Epidermal melanocyte (primary cell): Measurements from ENCODE around the gene ZNF439.
"Not testable (repeated sequence)": the region's sequence is repeated elsewhere in the genome, so short reads cannot be mapped to it uniquely, and the experiment has no call there.

Source experiments
- DNase-seq: peaks from one replicate; pipeline ENCODE4 v3.0.0; 2011; ENCODE audit warnings: low spot score; ENCODE audit not compliant: insufficient read length

ZNF439 gene

GRCh38 chr19:11868188-11868587, 19.7 kb downstream of the ZNF439 start:
- DNase-seq: no peak

DNA sequence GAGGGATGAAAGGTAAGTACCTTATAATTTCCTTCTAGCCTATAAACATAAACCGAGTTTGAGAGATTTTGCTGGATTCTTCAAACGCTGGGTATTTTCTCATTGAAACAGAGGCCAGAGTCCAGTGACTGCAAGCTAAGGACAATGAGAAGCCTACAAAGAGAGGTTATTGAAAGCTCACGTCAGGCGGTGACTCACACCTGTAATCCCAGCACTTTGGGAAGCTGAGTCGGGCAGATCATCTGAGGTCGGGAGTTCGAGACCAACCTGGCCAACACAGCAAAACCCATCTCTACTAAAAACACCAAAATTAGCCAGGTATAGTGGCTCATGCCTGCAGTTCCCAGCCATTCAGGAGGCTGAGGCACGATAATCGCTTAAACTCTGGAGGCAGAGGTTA, 24.1 kb downstream of the ZNF439 start:
- no peak for DNase-seq

- no peak for DNase-seq
Measured at GRCh38 chr19:11873762-11874161, 25.2 kb downstream of the ZNF439 start.

DNA sequence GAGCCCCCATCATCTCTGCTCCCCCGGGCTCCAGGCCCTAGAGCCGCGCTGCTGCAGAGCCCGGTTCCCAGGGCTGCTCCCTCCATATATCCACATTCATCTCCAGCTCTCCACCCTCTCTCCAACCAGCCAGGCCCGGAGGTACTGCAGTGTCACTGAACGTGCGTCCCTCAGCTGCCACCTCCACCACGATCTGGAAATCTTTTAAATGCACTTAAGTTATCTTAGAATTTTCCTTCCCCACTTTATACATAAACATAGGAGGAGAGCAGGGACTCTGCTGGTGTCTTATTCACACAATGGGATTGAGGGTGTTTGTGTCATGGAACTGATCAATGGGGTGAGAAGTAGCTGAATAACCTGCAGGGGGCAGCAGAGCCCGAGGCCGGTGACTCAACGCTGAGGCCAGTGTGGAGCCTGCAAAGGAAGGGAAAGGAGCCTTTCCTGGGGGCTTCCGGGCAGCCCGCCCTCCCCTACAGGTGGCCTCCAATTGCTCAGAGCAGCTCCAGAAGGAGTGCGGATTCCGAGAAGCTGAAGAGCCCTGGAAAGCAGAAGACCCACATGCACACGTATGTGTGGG, 31.3 kb downstream of the ZNF439 start:
- not testable (repeated sequence) for DNase-seq

DNA sequence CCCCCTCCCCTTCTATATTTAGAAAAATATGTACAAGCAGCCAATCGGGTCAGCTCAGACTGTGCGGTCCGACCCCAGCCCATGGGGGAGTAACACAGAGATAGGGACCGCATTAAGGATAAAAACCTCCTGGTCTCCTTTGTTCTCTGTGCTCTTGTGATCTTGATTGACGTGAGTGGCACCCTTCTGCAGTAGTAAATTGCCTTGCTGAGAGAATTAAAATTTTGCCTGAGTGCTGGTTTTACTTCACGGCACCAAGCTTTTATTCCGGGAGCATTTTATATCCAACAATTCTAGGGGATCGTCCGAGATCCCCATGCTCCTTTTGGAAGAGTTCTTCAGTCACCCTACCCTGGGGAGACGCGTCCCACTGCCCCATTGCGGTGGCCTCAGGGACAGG, 32.1 kb downstream of the ZNF439 start:
- DNase-seq: no peak

GRCh38 chr19:11881151-11881800, 32.8 kb downstream of the ZNF439 start:
- peak; percentile 68 for DNase-seq

GRCh38 chr19:11882606-11883005, 34.1 kb downstream of the ZNF439 start:
- no peak for DNase-seq

- no peak for DNase-seq
Measured at GRCh38 chr19:11887234-11887610, 38.7 kb downstream of the ZNF439 start.

DNA sequence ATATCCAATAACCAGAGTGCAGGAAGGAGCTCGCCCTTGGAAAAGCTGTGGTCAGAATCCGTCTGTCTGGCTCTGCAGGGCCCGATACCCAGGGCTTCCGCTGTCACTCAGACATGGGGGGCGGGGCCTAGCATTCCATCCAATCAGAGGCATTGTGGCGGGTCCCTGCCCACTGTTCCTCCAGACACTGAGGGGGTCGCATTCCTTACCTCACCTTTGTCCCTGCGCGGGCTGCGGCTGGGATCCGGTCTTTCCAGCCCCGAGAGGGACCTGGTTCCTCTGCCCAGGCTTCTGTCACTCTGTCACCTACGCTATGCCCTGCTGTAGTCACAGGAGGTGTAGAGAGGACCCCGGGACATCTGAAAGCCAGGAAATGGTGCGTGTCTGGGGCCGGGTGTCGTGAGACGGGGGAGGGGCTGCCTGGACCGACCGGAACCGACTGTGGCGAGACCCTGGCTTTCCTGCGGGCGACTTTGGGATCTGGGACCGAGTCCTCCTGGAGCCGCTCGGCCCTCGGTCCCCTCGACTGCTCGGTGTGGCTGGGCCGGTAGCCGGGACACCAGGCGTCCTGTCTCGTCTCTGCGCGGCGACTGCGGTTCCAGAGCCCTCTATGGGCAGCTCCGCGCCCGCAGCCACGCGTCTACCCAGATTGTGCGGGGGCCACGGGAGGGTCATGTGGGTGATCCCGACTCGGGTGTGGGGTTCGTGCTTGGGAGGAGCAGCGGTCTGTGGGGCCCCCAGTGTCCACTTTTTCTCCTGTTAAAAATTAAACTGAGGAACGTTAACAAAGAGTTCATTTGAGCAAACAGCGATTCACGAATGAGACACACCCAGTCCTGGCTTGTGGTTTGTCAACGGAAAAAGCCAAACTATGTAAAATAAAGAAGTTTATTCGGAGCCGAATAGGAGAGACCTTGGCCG, 39.3 kb downstream of the ZNF439 start, which contains the start of gene ZNF69:
Gene ZNF69, plus strand, starts transcription at position 172 of the 921 bp plus-strand sequence. Its CDS starts 142 bp downstream, at position 314.
- peak; percentile 55 for DNase-seq

- not testable (repeated sequence) for DNase-seq
Measured at GRCh38 chr19:11889901-11890300, 41.4 kb downstream of the ZNF439 start.

DNA sequence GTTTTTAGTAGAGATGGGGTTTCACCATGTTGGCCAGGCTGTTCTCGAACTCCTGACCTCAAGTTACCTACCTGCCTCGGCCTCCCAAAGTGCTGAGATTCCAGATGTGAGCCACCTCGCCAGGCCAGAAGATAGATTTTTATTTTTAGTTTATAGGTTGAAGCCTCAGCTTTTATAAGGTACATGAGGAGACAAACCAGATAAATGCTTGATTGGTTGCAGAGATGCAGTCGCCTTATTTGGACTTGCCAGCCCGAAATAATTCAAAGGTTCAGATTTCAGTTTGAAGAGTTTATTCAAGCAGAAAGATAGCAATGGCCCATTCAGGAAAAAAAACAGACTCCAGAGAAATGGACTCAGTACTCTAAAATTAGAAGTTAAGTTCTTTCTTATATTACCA, 42.1 kb downstream of the ZNF439 start:
- DNase-seq: no peak

DNA sequence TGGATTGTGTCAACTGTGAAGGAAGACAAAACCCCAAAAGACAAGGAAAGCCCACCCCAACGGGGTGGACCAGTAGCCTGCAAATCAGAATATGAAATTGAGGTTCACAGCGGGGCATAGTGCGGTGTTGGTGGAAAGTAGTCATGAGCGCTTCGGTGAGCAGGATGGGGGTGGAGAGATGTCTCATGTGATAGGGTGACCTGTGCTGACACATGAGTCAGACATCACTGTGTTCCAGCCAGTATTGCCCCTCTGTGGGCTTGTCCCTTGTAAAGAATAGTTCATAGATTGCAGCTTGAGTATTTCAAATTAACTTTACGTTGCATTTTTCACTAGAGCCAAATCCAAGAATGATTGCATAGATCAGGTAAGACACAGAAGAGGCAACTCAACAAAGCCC, 46.3 kb downstream of the ZNF439 start:
- no peak for DNase-seq

DNA sequence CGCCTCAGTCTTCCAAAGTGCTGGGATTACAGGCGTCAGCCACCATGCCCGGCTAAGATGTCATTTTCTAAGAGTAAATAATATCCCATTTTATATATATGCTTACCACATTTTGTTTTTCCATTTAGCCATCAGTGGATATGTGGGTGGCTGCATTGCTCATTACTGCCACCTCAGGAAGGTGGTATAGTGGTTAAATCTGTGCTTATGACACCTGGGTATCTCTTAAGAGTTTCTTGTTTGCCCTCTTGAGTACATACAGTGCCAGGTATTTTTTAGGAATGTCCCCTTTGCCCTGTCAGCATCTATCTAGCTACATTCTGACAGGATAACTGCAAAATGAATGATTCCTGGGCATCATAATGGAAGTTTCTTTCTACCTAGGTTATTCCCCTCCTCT, 53.7 kb downstream of the ZNF439 start:
- no peak for DNase-seq

- no peak for DNase-seq
Measured at GRCh38 chr19:11905928-11906327, 57.4 kb downstream of the ZNF439 start.

- not testable (repeated sequence) for DNase-seq
Measured at GRCh38 chr19:11911937-11912336, 63.4 kb downstream of the ZNF439 start.

DNA sequence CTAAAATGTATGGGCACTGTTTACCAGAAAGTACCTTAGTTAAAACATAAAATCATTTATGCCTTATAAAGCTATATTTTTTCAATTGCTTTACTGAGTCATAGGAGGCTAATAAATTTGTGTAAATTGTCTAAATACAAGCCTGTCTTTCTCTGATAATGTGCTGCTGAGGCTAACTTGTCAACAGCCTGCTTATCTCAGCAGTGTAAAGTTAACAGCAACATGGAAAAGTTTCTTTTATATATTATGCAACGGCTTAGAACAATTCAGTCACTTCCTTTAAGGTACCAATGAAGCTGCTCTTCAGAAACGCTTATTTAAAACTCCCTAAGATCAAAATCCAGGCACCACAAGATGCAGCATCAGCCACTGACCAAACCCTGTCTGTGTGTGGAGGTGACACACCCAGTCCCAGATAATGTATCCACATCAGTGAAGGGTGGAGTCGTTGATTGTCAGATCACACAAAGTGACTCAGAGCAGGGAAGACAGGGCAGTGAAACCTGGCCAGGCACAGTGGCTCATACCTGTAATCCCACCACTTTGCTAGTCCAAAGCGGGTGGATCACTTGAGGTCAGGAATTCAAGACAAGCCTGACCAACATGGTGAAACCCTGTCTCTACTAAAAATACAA, 66.0 kb downstream of the ZNF439 start:
- DNase-seq: not testable (repeated sequence)
